HCT116 (cell line): ENCODE data around the gene RHCE. TPM values are rescaled to one million over a fixed set of nuclear protein-coding genes. Genes with fewer than 3 reads are reported as not detected.

Source experiments
- ATAC-seq: fragments of 200-7000 bp; cut with Tn5 transposase; 2 replicates; pipeline ENCODE4 v1.9.1; 2020; ENCODE audit warnings: mild to moderate bottlenecking, moderate library complexity
- BruUV-seq: library from RNA; stranded (reverse); fragments of 400-500 nt; replicated peaks from 2 replicates; lab custom pipeline; 2021; lab: Mats Ljungman, UMichigan
- CTCF ChIA-PET: fragments of 300-600 bp; sonication (Branson Sonifier 250); formaldehyde crosslinking; loops from one replicate; lab custom pipeline; 2021; ENCODE audit warnings: antibody characterized with exemption; lab: Charles Lee
- POLR2A ChIA-PET: fragments of 300-600, 350-600 bp; sonication (Branson Sonifier 250); formaldehyde crosslinking; loops from one replicate; lab custom pipeline; 2021; ENCODE audit warnings: antibody characterized with exemption; lab: Charles Lee
- RAD21 ChIA-PET, 2 experiments: fragments of 300-600 bp; sonication (Branson Sonifier 250); formaldehyde crosslinking; loops; one replicate each; lab custom pipeline; 2023; ENCODE audit warnings: low total read pairs in 2 of 2; ENCODE audit not compliant: uncharacterized antibody in 2 of 2, unreplicated experiment in 2 of 2, low non-redundant PET in 1 of 2; lab: Charles Lee
- DNase-seq: peaks from one replicate; pipeline ENCODE4 v3.0.0-alpha.2; 2010; ENCODE audit warnings: low read depth, low spot score
- H2AFZ ChIP-seq: fragments of 200-600 bp; shearing (Covaris generic), sonication (generic); 2 replicates; pipeline ENCODE4 v1.6.1; 2017; ENCODE audit warnings: low read depth, mixed run types, mixed read lengths, antibody characterized with exemption, low read length; ENCODE audit not compliant: poor library complexity, severe bottlenecking
- H3K27ac ChIP-seq: 2 replicates; pipeline ENCODE4 v1.5.1; 2012; ENCODE audit warnings: low read depth, low read length
- H3K27me3 ChIP-seq: fragments of 200-600 bp; sonication (generic); 2 replicates; pipeline ENCODE4 v1.6.1; 2016; ENCODE audit warnings: mixed run types, low read length, mixed read lengths; ENCODE audit not compliant: insufficient read depth
- H3K36me3 ChIP-seq, 2 experiments: fragments of 200-500 bp in 1 of 2; fragments of 200-600 bp in 1 of 2; sonication (Bioruptor generic) in 1 of 2; sonication (generic) in 1 of 2; 2 replicates each; pipeline versions ENCODE4 v1.5.1 to v1.6.1; 2014 to 2016; ENCODE audit warnings: low read length in 2 of 2, inconsistent platforms in 1 of 2, mixed read lengths in 1 of 2, mixed run types in 1 of 2; ENCODE audit not compliant: insufficient read depth in 2 of 2, control insufficient read depth in 1 of 2
- H3K4me1 ChIP-seq, 2 experiments: fragments of 200-600 bp in 1 of 2; sonication (generic) in 1 of 2; 2 replicates each; pipeline versions ENCODE4 v1.5.1 to v1.6.1; 2012 to 2017; ENCODE audit warnings: low read length in 2 of 2, inconsistent platforms in 1 of 2, mild to moderate bottlenecking in 1 of 2, mixed read lengths in 1 of 2, mixed run types in 1 of 2, moderate library complexity in 1 of 2; ENCODE audit not compliant: insufficient read depth in 2 of 2, control insufficient read depth in 1 of 2
- H3K4me2 ChIP-seq: fragments of 200-600 bp; sonication (generic); 2 replicates; pipeline ENCODE4 v1.6.1; 2017; ENCODE audit warnings: mixed run types, low read length, mixed read lengths
- H3K4me3 ChIP-seq, 2 experiments: fragments of 200-600 bp in 1 of 2; sonication (generic) in 1 of 2; replicated peaks in 1 of 2; 2 replicates each; pipeline ENCODE4 v1.5.1; 2011 to 2016; ENCODE audit warnings: low read length in 2 of 2, control low read depth in 1 of 2, low read depth in 1 of 2, mild to moderate bottlenecking in 1 of 2, mixed read lengths in 1 of 2, mixed run types in 1 of 2
- H3K79me2 ChIP-seq: fragments of 200-600 bp; sonication (generic); 2 replicates; pipeline ENCODE4 v1.6.1; 2017; ENCODE audit warnings: mild to moderate bottlenecking, mixed run types, low read length, moderate library complexity, mixed read lengths; ENCODE audit not compliant: insufficient read depth
- H3K9ac ChIP-seq: fragments of 200-600 bp; sonication (generic); 2 replicates; pipeline ENCODE4 v1.6.1; 2016; ENCODE audit warnings: low read length, mixed read lengths
- H3K9me2 ChIP-seq: fragments of 200-600 bp; sonication (generic), shearing (Covaris generic); 2 replicates; pipeline ENCODE4 v1.6.1; 2017; ENCODE audit warnings: mixed run types, mild to moderate bottlenecking, moderate library complexity; ENCODE audit not compliant: insufficient read depth
- H3K9me3 ChIP-seq, 2 experiments: fragments of 200-500 bp in 1 of 2; fragments of 200-600 bp in 1 of 2; sonication (Bioruptor generic) in 1 of 2; sonication (generic) in 1 of 2; 2 replicates each; pipeline ENCODE4 v1.6.1; 2014 to 2017; ENCODE audit warnings: low read length in 2 of 2, mixed read lengths in 2 of 2, inconsistent platforms in 1 of 2, low read depth in 1 of 2, mild to moderate bottlenecking in 1 of 2, mixed run types in 1 of 2, moderate library complexity in 1 of 2; ENCODE audit not compliant: control insufficient read depth in 1 of 2, insufficient read depth in 1 of 2
- H4K20me1 ChIP-seq: fragments of 200-600 bp; sonication (generic), shearing (Covaris generic); 2 replicates; pipeline ENCODE4 v1.6.1; 2017; ENCODE audit warnings: mixed run types, mild to moderate bottlenecking, moderate library complexity; ENCODE audit not compliant: insufficient read depth
- CEBPB ChIP-seq: IDR thresholded peaks from 2 replicates; pipeline ENCODE4 v1.6.1; 2012; ENCODE audit warnings: low read depth
- POLR2A ChIP-seq: IDR thresholded peaks from 2 replicates; pipeline ENCODE4 v1.7.0; 2011; ENCODE audit warnings: borderline replicate concordance; ENCODE audit not compliant: insufficient read depth, insufficient read length; ENCODE audit errors: extremely low read depth
- RAD21 ChIP-seq: IDR thresholded peaks from 2 replicates; pipeline ENCODE4 v1.6.1; 2012; ENCODE audit warnings: low read depth, mild to moderate bottlenecking
- SP1 ChIP-seq: IDR thresholded peaks from 2 replicates; pipeline ENCODE4 v1.6.1; 2012; ENCODE audit warnings: low read depth
- TCF7L2 ChIP-seq: IDR thresholded peaks from 2 replicates; pipeline ENCODE4 v1.7.0; 2011; ENCODE audit warnings: borderline replicate concordance, inconsistent platforms; ENCODE audit not compliant: insufficient read depth, insufficient read length; ENCODE audit errors: extremely low read depth
- YY1 ChIP-seq: IDR thresholded peaks from 2 replicates; pipeline ENCODE4 v1.6.1; 2011; ENCODE audit warnings: low read length, low read depth, moderate library complexity, mild to moderate bottlenecking; ENCODE audit not compliant: insufficient replicate concordance; ENCODE audit errors: extremely low read depth
- intact Hi-C: fragments of 100-400 bp; cut with micrococcal nuclease; formaldehyde crosslinking; loops from 2 replicates; pipeline ENCODE4 v1.10.0; 2022
- total RNA-seq: library from RNA; stranded (reverse); gene quantifications from one replicate; pipeline ENCODE4 v1.2.1, GENCODE V29; 2021; ENCODE audit not compliant: unreplicated experiment
- TF ChIP-seq, protein P1 (sequence below): IDR thresholded peaks from 2 replicates; pipeline ENCODE4 v1.6.1; 2011; ENCODE audit warnings: mild to moderate bottlenecking, low read length, moderate library complexity; ENCODE audit not compliant: insufficient replicate concordance; ENCODE audit errors: extremely low read depth
- TF ChIP-seq, protein P2 (sequence below), 3 experiments: fragments of 200-600 bp in 1 of 3; sonication (generic) in 1 of 3; IDR thresholded peaks in 2 of 3; conservative IDR thresholded peaks in 1 of 3; 2 replicates each; pipeline ENCODE4 v1.5.1; 2012 to 2017; ENCODE audit warnings: low read depth in 2 of 3, low read length in 2 of 3, antibody characterized with exemption in 1 of 3, borderline replicate concordance in 1 of 3, control low read depth in 1 of 3, mild to moderate bottlenecking in 1 of 3, mixed read lengths in 1 of 3, mixed run types in 1 of 3, moderate library complexity in 1 of 3; ENCODE audit not compliant: insufficient read depth in 1 of 3
- TF ChIP-seq, protein P3 (sequence below): IDR thresholded peaks from 2 replicates; pipeline ENCODE4 v1.6.1; 2012; ENCODE audit warnings: low read depth

The RHCE gene
- total RNA-seq, 1 experiment from 2014 or later: 0.64 TPM

DNA sequence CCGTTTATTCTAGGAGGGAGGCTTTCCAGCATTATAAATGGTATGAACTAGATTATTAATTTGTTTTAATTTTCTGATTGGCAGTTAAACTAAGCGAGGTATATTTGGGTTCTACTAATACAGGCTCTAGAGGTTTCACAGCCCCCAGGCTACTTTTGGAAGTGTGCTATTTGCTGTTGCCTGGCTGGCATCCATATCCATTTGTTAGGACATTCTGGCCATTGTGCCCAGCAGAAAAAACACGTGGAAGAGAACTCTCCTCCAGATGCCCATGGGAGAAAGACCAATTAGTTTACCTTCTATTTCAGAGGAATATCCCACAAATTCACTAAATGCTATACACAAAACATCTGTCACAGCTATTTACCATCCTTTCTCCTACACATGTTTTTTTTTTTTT is 39.4 kb upstream of the RHCE start:
- H3K4me2 ChIP-seq: no peak overlapping the region
- no peak overlapping the region for H3K9ac ChIP-seq
- no peaks in the 10 kb centered on the region for H3K4me1 ChIP-seq
- no peaks in the 10 kb centered on the region for H3K79me2 ChIP-seq
- no peaks in the 10 kb centered on the region for H3K27me3 ChIP-seq
- CTCF ChIA-PET: no interaction called here
- DNase-seq: no peak
- H3K4me3 ChIP-seq: no peak overlapping the region
- POLR2A ChIA-PET: no interaction called here
- no peaks in the 10 kb centered on the region for H3K9me2 ChIP-seq
- intact Hi-C loops: no loop called here
- no peaks in the 10 kb centered on the region for H3K9me3 ChIP-seq
- H4K20me1 ChIP-seq: no peaks in the 10 kb centered on the region
- no peak for ATAC-seq
- H3K36me3 ChIP-seq: peaks cover 0 to 4% of the 10 kb centered on the region in 2 experiments; a peak in 1 of 4 replicates
- RAD21 ChIA-PET: no interaction called here
- no peak for TF ChIP-seq CEBPB
- TF ChIP-seq SP1: no peak
- no peak for TF ChIP-seq TCF7L2
- no peak for TF ChIP-seq POLR2A
- TF ChIP-seq, protein P1, sequence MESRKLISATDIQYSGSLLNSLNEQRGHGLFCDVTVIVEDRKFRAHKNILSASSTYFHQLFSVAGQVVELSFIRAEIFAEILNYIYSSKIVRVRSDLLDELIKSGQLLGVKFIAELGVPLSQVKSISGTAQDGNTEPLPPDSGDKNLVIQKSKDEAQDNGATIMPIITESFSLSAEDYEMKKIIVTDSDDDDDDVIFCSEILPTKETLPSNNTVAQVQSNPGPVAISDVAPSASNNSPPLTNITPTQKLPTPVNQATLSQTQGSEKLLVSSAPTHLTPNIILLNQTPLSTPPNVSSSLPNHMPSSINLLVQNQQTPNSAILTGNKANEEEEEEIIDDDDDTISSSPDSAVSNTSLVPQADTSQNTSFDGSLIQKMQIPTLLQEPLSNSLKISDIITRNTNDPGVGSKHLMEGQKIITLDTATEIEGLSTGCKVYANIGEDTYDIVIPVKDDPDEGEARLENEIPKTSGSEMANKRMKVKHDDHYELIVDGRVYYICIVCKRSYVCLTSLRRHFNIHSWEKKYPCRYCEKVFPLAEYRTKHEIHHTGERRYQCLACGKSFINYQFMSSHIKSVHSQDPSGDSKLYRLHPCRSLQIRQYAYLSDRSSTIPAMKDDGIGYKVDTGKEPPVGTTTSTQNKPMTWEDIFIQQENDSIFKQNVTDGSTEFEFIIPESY: no peak
- TF ChIP-seq, protein P2, sequence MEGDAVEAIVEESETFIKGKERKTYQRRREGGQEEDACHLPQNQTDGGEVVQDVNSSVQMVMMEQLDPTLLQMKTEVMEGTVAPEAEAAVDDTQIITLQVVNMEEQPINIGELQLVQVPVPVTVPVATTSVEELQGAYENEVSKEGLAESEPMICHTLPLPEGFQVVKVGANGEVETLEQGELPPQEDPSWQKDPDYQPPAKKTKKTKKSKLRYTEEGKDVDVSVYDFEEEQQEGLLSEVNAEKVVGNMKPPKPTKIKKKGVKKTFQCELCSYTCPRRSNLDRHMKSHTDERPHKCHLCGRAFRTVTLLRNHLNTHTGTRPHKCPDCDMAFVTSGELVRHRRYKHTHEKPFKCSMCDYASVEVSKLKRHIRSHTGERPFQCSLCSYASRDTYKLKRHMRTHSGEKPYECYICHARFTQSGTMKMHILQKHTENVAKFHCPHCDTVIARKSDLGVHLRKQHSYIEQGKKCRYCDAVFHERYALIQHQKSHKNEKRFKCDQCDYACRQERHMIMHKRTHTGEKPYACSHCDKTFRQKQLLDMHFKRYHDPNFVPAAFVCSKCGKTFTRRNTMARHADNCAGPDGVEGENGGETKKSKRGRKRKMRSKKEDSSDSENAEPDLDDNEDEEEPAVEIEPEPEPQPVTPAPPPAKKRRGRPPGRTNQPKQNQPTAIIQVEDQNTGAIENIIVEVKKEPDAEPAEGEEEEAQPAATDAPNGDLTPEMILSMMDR (IDR thresholded peaks at IDR 0.05 in 2 of 3, conservative IDR thresholded peaks at IDR 0.05 in 1 of 3; ENCODE audit: borderline replicate concordance in 1 of 3, insufficient read depth in 1 of 3, low read depth in 2 of 3, low read length in 2 of 3): no peak
- TF ChIP-seq RAD21: no peak
- TF ChIP-seq, protein P3, sequence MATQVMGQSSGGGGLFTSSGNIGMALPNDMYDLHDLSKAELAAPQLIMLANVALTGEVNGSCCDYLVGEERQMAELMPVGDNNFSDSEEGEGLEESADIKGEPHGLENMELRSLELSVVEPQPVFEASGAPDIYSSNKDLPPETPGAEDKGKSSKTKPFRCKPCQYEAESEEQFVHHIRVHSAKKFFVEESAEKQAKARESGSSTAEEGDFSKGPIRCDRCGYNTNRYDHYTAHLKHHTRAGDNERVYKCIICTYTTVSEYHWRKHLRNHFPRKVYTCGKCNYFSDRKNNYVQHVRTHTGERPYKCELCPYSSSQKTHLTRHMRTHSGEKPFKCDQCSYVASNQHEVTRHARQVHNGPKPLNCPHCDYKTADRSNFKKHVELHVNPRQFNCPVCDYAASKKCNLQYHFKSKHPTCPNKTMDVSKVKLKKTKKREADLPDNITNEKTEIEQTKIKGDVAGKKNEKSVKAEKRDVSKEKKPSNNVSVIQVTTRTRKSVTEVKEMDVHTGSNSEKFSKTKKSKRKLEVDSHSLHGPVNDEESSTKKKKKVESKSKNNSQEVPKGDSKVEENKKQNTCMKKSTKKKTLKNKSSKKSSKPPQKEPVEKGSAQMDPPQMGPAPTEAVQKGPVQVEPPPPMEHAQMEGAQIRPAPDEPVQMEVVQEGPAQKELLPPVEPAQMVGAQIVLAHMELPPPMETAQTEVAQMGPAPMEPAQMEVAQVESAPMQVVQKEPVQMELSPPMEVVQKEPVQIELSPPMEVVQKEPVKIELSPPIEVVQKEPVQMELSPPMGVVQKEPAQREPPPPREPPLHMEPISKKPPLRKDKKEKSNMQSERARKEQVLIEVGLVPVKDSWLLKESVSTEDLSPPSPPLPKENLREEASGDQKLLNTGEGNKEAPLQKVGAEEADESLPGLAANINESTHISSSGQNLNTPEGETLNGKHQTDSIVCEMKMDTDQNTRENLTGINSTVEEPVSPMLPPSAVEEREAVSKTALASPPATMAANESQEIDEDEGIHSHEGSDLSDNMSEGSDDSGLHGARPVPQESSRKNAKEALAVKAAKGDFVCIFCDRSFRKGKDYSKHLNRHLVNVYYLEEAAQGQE: no peak
- no peak for TF ChIP-seq YY1
- H3K27ac ChIP-seq: no peak overlapping the region
- BruUV-seq: no TSS peak
- no peak overlapping the region for H2AFZ ChIP-seq
